ENCODE results near the gene SPCS2. TPM values are rescaled to one million over a fixed set of nuclear protein-coding genes. Genes with fewer than 3 reads are reported as not detected.

Gene SPCS2
- total RNA-seq, 3 donors from 2014 or later (not counting 1 experiment from before 2014, with no cell fraction given): 76.9 to 117 (median 106) TPM

DNA sequence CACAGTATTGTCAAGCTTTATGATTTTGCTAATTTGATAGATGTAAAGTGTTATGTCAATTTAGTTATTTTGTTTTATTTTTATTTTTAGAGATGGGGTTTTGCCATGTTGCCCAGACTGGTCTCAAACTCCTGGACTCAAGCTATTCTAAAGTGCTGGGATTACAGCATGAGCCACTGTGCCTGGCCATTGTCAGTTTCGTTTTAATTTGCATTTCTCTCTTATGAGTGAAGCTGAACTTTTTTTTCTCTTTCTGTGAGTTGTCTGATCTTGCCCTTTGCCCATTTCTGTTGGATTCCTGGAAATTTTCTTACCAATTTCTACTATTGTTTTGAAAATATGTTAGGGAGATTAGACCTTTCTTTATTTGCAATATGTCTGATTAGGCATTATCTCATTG is 55.1 kb downstream of the SPCS2 start:
- intact Hi-C loops (cut with micrococcal nuclease): no loop called here
- peaks cover 12% of the 10 kb centered on the region for H3K36me3 Mint-ChIP-seq
- no peaks in the 10 kb centered on the region for H3K9me3 Mint-ChIP-seq
- ATAC-seq: no peak
- TF ChIP-seq, protein P1, sequence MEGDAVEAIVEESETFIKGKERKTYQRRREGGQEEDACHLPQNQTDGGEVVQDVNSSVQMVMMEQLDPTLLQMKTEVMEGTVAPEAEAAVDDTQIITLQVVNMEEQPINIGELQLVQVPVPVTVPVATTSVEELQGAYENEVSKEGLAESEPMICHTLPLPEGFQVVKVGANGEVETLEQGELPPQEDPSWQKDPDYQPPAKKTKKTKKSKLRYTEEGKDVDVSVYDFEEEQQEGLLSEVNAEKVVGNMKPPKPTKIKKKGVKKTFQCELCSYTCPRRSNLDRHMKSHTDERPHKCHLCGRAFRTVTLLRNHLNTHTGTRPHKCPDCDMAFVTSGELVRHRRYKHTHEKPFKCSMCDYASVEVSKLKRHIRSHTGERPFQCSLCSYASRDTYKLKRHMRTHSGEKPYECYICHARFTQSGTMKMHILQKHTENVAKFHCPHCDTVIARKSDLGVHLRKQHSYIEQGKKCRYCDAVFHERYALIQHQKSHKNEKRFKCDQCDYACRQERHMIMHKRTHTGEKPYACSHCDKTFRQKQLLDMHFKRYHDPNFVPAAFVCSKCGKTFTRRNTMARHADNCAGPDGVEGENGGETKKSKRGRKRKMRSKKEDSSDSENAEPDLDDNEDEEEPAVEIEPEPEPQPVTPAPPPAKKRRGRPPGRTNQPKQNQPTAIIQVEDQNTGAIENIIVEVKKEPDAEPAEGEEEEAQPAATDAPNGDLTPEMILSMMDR (IDR thresholded peaks at IDR 0.05): no peak
- H3K4me1 ChIP-seq (ENCODE audit: control insufficient read depth, insufficient read depth, low read length): no peaks in the 10 kb centered on the region
- DNase-seq: no peak
- no peak overlapping the region for H3K27ac ChIP-seq (ENCODE audit: low read length)
- H3K4me3 ChIP-seq (ENCODE audit: low read length): no peak overlapping the region
- H3K27me3 Mint-ChIP-seq (ENCODE audit: low read depth in 2 of 2): no peaks in the 10 kb centered on the region
- WGBS (ENCODE audit: insufficient coverage): 88% methylated on average over 1 of the region's 1 CpG
- peaks cover 28% of the 10 kb centered on the region for H3K36me3 ChIP-seq (ENCODE audit: control insufficient read depth, insufficient read depth, low read length)
- H3K27ac Mint-ChIP-seq: no peak overlapping the region
- H3K4me1 Mint-ChIP-seq: no peaks in the 10 kb centered on the region
- no peaks in the 10 kb centered on the region for H3K9me3 ChIP-seq (ENCODE audit: control insufficient read depth, insufficient read depth, low read length)
- no peak overlapping the region for H3K4me3 Mint-ChIP-seq
- no peaks in the 10 kb centered on the region for H3K27me3 ChIP-seq (ENCODE audit: control insufficient read depth, insufficient read depth, low read length)

DNA sequence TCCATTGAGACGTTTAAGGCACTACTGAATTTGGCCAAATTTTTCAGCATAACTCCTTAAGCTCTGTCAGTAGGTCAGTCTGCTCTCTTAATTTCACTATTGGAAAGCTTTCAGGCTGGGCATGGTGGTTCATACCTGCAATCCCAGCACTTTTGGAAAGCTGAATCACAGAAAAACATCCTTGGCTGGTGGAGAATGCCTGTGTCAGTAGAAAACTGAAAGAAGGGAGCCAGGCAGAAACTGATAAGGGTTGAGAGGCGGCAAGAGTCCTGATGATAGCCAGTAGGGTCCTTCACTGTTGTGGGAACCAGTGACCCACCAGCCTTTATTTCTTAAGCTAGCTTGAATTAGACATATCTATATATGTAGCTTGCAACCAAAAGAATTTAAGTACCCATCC is 62.3 kb downstream of the SPCS2 start:
- Histone ChIP-seq H3K9me3 (ENCODE audit: control insufficient read depth, insufficient read depth, low read length) (no peaks in the 10 kb centered on the region), H3K27ac (ENCODE audit: low read length) (no peak overlapping the region), H3K4me1 (ENCODE audit: control insufficient read depth, insufficient read depth, low read length) (no peaks in the 10 kb centered on the region), H3K4me3 (ENCODE audit: low read length) (no peak overlapping the region), H3K27me3 (ENCODE audit: control insufficient read depth, insufficient read depth, low read length) (no peaks in the 10 kb centered on the region), H3K36me3 (ENCODE audit: control insufficient read depth, insufficient read depth, low read length) (peaks cover 30% of the 10 kb centered on the region)
- Mint-ChIP-seq H3K9me3 (no peaks in the 10 kb centered on the region), H3K4me3 (no peak overlapping the region), H3K27me3 (ENCODE audit: low read depth in 2 of 2) (no peaks in the 10 kb centered on the region), H3K36me3 (peaks cover 12% of the 10 kb centered on the region), H3K4me1 (no peaks in the 10 kb centered on the region), H3K27ac (no peak overlapping the region)
- TF ChIP-seq, protein P1 (IDR thresholded peaks at IDR 0.05): no peak
- WGBS (ENCODE audit: insufficient coverage): 89% methylated on average over 2 of the region's 2 CpGs
- DNase-seq (no peak), ATAC-seq (no peak)
- intact Hi-C loops (cut with micrococcal nuclease): no loop called here

DNA sequence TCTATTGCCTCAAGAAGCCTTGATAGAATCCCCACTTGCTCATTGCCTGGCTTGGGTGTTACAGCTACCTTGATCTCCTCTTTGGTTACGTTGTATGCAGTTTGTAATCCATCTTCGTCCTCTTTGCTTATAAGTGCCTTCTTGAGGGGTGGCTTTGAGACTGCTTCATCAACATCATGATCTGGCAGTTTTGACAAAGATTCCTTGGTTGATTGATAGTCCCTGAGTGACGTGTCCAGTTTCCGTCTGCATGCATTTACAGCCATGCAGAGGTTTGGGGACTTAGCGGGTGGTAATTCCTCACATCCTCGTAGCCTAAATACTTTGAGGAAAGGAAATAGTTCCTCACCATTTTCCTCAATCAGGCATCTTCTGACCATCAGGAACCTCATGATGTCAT is 62.8 kb downstream of the SPCS2 start:
- H3K4me3 ChIP-seq (ENCODE audit: low read length): no peak overlapping the region
- Mint-ChIP-seq H3K9me3 (no peaks in the 10 kb centered on the region), H3K27ac (no peak overlapping the region), H3K4me3 (no peak overlapping the region), H3K27me3 (ENCODE audit: low read depth in 2 of 2) (no peaks in the 10 kb centered on the region), H3K4me1 (no peaks in the 10 kb centered on the region), H3K36me3 (peaks cover 9% of the 10 kb centered on the region)
- H3K9me3 ChIP-seq (ENCODE audit: control insufficient read depth, insufficient read depth, low read length): no peaks in the 10 kb centered on the region
- no peak for DNase-seq
- no peaks in the 10 kb centered on the region for H3K27me3 ChIP-seq (ENCODE audit: control insufficient read depth, insufficient read depth, low read length)
- no peak for ATAC-seq
- intact Hi-C loops (cut with micrococcal nuclease): no loop called here
- 95% methylated on average over 6 of the region's 6 CpGs for WGBS (ENCODE audit: insufficient coverage)
- peaks cover 26% of the 10 kb centered on the region for H3K36me3 ChIP-seq (ENCODE audit: control insufficient read depth, insufficient read depth, low read length)
- TF ChIP-seq, protein P1 (IDR thresholded peaks at IDR 0.05): no peak
- no peaks in the 10 kb centered on the region for H3K4me1 ChIP-seq (ENCODE audit: control insufficient read depth, insufficient read depth, low read length)
- H3K27ac ChIP-seq (ENCODE audit: low read length): no peak overlapping the region

DNA sequence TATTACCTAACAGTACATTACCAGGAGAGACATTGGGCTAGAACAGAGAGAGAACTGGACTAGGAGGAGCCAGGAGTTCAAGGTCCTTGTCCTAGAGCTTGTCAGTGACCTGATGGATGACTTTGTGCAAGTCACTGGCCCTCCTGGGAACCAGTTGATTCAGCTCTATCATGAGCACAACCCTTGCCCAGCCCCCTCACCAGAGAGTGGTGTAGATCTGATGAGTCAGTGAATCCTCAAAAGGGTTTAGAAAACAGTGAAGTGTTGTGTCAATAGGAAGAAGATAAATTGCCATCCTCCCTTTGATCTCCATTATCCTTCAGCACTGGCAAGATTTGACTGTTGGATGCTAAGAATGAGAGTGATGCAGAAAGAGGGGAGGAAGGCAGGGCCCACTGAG is 64.0 kb downstream of the SPCS2 start:
- Histone ChIP-seq H3K9me3 (ENCODE audit: control insufficient read depth, insufficient read depth, low read length) (no peaks in the 10 kb centered on the region), H3K4me1 (ENCODE audit: control insufficient read depth, insufficient read depth, low read length) (no peaks in the 10 kb centered on the region), H3K27ac (ENCODE audit: low read length) (no peak overlapping the region), H3K27me3 (ENCODE audit: control insufficient read depth, insufficient read depth, low read length) (no peaks in the 10 kb centered on the region), H3K36me3 (ENCODE audit: control insufficient read depth, insufficient read depth, low read length) (peaks cover 15% of the 10 kb centered on the region), H3K4me3 (ENCODE audit: low read length) (no peak overlapping the region)
- TF ChIP-seq, protein P1 (IDR thresholded peaks at IDR 0.05): no peak
- Mint-ChIP-seq H3K36me3 (no peaks in the 10 kb centered on the region), H3K27me3 (ENCODE audit: low read depth in 2 of 2) (no peaks in the 10 kb centered on the region), H3K27ac (no peak overlapping the region), H3K9me3 (no peaks in the 10 kb centered on the region), H3K4me3 (no peak overlapping the region), H3K4me1 (no peaks in the 10 kb centered on the region)
- intact Hi-C loops (cut with micrococcal nuclease): no loop called here
- DNase-seq: no peak
- no peak for ATAC-seq
